ENCODE data around the gene ADAMTS2.

ADAMTS2 gene

DNA sequence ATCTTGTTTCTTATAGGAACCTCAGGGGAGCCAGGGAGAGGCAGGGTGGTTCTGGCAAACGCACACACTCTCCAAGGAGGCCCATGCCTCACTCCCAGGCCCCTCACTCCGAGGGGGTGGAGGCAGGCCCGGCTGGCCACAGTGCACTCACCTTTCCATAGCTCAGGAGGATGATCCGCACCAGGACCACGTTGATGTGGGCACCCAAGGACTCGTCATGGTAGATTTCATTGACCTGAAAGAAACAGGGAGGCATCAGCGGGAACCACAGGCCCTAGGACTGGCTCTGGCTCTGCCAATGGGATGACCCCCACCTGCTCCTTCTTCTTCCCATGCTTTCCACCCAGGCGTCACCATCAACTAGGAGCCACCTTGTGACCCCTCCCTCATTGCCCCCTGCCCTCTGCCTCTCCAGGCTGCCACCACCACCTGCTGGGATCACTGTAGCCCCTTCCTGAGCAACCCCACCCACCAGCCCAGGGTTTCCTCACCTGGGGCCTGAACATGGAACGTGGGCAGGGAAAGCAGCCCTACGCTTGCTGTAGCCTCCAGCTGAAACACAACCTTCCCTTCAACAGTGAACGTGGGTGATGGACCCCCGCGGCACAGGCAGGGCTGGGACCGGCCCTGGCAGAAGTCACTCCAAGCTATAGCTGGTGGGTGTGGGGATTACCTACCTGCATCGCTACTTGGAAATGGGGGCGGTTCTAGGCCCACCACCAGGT lies 164.2 kb downstream of the ADAMTS2 start:
- TF ChIP-seq, protein P1, sequence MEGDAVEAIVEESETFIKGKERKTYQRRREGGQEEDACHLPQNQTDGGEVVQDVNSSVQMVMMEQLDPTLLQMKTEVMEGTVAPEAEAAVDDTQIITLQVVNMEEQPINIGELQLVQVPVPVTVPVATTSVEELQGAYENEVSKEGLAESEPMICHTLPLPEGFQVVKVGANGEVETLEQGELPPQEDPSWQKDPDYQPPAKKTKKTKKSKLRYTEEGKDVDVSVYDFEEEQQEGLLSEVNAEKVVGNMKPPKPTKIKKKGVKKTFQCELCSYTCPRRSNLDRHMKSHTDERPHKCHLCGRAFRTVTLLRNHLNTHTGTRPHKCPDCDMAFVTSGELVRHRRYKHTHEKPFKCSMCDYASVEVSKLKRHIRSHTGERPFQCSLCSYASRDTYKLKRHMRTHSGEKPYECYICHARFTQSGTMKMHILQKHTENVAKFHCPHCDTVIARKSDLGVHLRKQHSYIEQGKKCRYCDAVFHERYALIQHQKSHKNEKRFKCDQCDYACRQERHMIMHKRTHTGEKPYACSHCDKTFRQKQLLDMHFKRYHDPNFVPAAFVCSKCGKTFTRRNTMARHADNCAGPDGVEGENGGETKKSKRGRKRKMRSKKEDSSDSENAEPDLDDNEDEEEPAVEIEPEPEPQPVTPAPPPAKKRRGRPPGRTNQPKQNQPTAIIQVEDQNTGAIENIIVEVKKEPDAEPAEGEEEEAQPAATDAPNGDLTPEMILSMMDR (IDR thresholded peaks at IDR 0.05), result no peak

DNA sequence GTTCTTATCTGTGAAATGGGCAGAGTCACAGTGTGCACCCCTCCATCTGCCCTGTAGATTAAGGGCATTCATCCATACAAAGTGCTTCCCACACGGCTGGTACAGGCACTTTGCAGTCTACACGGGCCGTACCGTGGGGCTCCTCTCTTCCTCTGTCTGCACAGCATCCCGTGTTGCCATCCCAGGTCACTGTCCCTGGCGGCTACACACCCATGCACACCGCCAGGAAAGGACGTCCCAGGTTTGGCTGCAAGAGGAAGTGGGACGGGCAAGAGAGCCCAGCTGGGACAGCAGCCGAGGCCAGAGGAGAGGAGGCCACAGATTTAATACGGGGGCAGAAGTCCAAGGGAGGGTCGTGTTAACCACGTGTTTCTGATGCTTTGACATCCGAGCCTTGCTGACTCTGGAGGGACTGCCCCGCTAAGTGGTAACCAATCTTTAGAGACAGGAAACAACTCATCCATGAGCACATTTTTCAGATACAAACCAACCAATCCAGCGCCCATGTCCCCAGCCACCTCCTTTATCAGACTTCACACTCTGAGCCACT lies 165.1 kb downstream of the ADAMTS2 start:
- TF ChIP-seq, protein P1 (IDR thresholded peaks at IDR 0.05), result no peak

DNA sequence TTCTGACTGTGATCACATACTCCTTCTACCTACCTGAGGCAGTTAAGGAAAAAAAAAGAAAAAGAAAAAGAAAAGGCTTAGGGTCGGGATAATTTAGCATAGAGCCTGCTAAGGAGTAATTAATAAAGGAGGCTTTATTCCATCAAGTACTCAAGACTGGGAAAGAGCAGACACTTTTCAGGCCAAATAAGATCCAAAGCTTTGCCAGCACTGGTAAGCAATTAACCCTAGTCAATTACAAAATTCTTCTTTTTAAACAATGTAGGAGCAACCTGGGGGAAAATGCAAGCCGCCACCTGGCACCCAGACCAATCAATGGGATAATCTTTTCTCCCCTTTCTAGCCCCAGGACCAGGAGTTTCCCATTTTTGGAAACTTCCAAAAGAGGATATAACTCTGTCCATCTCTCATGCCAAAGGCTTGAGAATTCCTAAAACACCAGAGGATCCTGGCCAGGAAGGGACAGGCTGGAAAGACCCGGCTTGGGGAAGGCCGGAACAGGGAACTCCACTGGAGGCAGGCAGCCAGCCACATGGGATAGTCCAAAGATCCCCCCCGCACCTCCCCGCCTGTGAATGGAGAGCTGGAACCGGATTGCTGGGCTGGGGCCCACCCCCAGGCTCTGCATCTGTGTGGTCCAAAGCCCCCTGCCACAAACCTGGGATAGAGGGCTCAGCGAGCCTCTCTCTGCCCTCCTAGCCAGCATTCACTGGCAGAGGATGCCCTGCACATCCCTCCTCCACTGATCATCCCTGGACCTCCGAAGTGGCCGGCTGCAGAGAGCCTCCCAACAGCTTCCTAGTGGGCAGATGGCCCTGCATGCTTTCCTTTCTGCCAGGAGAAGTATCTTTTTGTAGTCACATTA lies 167.3 kb downstream of the ADAMTS2 start:
- TF ChIP-seq, protein P1 (IDR thresholded peaks at IDR 0.05), result no peak

GRCh38 chr5:179176571-179177230 lies 168.6 kb downstream of the ADAMTS2 start:
- TF ChIP-seq, protein P1 (IDR thresholded peaks at IDR 0.05), result no peak

GRCh38 chr5:179176166-179176565 lies 169.1 kb downstream of the ADAMTS2 start:
- TF ChIP-seq, protein P1 (IDR thresholded peaks at IDR 0.05), result no peak

- TF ChIP-seq, protein P1 (IDR thresholded peaks at IDR 0.05), result no peak
These were observed 173.2 kb downstream of the ADAMTS2 start for GRCh38 chr5:179171816-179172745.

Data from LNCAP (cell line).